Central memory CD4-positive, alpha-beta T cell (primary cell): ENCODE measurements around the gene AQP9.
"Not testable (repeated sequence)": the region's sequence is repeated elsewhere in the genome, so short reads cannot be mapped to it uniquely, and the experiment has no call there.

Experiments
- DNase-seq: peaks from one replicate; pipeline ENCODE4 v3.0.0; 2022

Gene AQP9

GRCh38 chr15:58182460-58183163 lies 44.4 kb downstream of the AQP9 start:
- DNase-seq: peak; percentile 1

GRCh38 chr15:58185439-58185838 lies 47.3 kb downstream of the AQP9 start:
- no peak for DNase-seq

DNA sequence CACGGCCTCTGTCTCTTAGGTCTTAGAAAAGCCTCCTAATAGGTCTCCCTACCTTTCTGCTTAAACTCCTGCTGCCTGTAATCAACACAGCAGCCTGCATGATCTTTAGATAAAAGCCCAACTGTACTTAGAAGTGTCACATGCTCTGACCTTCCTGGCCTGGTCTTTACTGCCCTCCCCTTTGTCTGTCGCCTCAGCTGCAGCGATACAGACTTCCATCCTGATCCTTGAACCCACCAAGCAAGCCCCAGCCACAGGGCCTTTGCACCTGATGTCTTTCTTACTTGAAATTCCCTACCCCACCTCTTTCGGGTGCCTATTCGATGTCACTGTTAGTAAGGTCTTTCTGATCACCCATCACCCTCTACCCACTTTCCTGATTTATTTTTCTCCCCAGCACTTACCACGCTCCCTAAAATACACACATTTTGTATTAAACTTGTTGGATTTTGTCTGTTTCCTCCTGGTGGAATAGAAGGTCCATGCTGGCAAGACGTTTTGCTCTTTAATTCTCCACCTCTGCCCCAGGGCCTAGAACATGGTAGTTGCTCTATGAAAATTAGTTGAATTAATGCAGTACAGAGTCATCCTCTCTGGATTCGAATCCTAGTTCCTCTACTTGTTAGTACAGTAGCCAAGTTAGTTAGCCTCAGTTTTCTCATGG lies 51.1 kb downstream of the AQP9 start:
- no peak for DNase-seq

DNA sequence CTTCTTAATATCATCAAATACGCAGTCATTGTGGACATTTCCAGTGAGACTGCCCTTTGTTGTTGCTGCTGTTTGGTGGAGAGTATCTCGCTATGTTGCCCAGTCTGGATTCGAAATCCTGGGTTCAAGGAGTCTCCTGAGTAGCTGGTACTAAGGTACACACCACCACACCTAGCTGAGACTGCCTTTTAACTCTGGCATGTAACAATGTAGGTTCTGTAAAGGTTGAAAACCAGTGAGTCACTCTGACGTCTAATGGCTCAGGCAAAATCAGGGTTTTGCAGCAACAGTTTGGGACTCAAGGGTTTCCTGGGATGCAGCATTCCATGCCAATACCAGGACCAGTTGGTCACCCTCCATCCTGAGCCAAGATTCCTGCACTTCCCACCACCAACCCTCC lies 52.2 kb downstream of the AQP9 start:
- no peak for DNase-seq

DNA sequence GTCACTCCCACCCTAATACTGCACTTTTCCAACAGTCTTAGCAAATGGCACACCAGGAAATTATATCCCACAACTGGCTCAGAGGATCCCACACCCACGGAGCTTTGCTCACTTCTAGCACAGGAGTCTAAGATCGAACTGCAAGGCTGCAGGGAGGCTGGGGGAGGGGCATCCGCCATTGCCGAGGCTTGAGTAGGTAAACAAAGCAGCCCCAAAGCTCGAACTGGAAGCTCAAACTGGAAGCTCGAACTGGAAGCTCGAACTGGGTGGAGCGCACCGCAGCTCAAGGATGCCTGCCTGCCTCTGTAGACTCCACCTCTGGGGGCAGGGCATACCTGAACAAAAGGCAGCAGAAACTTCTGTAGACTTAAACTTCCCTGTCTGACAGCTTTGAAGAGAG lies 55.5 kb downstream of the AQP9 start:
- not testable (repeated sequence) for DNase-seq

DNA sequence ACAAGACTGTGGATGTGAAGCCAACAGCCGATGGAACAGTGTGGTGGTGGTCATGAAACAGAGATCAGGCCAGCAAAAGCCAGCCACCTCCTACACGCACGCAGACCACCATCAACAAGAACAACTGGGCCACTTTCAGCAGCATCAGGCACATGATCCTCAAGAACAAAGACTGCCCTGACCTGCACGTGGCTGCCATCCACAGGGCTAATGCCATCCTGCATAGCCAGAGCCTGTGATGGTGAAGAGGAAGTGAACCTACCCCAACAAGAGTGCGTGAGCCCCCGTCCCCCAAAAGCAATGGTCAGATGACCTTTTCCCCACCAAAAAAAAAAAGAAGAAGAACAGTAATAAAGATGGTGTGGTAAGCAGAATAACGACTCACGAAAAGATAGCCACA lies 62.6 kb downstream of the AQP9 start:
- DNase-seq: no peak

GRCh38 chr15:58201516-58201915 lies 63.3 kb downstream of the AQP9 start:
- no peak for DNase-seq

DNA sequence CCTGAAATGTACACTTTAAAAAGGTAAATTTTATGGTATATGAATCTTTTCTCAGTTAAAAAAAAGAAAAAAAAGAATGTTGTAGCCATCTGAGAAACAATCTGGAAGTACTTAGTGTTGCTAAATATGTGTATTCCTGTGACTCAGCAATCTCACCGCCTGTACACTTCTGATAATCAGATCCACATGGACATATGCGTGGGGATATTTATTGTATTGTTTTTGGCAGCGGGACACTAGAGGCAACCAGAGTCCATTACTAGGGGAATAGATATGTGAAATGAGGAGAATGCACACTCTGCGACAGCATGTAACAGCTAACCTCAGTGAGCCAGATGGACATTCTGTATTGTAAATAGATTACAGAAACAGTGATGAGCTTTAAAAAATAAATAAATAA lies 65.4 kb downstream of the AQP9 start:
- no peak for DNase-seq

DNA sequence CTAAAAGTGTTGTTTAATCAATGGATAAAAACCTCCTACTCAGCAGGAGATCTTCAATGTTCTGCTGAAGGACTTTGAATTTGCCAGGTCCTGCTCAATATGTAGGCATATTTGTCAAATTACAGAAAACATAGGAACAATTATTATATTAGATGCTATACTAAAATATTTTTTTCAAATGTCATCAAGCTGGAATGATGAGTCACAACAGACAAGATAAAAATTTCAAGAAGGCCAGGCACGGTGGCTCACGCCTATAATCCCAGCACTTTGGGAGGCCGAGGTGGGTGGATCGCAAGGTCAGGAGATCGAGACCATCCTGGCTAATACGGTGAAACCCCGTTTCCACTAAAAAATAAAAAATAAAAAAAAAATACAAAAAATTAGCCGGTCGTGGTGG lies 68.0 kb downstream of the AQP9 start:
- no peak for DNase-seq

DNA sequence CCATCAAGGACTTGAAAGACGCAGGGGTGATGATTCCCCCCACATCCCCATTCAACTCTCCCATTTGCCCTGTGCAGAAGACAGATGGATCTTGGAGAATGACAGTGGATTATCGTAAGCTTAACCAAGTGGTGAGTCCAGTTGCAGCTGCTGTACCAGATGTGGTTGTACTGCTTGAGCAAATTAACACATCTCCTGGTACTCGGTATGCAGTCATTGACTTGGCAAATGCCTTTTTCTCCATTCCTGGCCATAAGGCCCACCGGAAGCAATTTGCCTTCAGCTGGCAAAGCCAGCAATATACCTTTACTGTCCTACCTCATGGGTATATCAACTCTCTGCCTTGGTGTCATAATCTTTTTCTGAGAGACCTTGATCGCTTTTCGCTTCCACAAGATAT lies 70.0 kb downstream of the AQP9 start:
- DNase-seq: not testable (repeated sequence)

- DNase-seq: peak; percentile 67
Measured at GRCh38 chr15:58209007-58209481, 70.9 kb downstream of the AQP9 start.

DNA sequence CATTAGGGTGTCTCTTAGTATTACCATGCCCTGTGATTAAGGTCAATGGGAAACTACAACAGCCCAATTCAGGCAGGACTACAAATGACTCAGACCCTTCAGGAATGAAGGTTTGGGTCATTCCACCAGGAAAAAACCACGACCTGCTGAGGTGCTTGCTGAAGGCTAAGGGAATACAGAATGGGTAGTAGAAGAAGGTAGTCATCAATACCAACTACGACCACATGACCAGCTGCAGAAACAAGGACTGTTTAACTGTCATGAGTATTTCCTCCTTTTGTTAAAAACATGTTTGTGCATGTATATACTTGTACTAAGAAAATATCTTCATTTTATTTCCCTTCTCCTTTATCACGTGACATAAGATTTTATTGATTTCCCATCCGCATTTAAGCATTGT lies 71.8 kb downstream of the AQP9 start:
- not testable (repeated sequence) for DNase-seq

GRCh38 chr15:58212909-58213526 lies 74.8 kb downstream of the AQP9 start:
- no peak for DNase-seq

- no peak for DNase-seq
Measured at GRCh38 chr15:58213587-58214338, 75.6 kb downstream of the AQP9 start.

GRCh38 chr15:58214591-58215340 lies 76.6 kb downstream of the AQP9 start:
- DNase-seq: no peak

DNA sequence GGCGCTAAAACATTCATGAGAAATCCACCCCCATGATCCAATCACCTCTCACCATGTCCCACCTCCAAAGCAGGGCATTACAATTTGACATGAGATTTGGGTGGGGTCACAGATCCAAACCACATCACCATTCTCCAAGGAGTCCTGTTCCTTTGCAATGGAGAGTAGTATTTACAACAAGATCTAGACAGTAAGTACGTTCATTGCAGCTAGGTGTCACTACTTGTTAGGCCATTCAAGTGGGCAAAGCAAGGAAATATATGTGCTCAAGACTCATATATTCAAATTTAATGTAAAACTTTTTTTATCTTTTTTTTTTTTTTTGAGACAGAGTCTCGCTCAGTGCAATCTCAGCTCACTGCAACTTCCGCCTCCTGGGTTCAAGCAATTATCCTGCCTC lies 79.3 kb downstream of the AQP9 start:
- DNase-seq: no peak

- DNase-seq: no peak
Measured at GRCh38 chr15:58221591-58222241, 83.5 kb downstream of the AQP9 start.

GRCh38 chr15:58222679-58223078 lies 84.5 kb downstream of the AQP9 start:
- DNase-seq: no peak

DNA sequence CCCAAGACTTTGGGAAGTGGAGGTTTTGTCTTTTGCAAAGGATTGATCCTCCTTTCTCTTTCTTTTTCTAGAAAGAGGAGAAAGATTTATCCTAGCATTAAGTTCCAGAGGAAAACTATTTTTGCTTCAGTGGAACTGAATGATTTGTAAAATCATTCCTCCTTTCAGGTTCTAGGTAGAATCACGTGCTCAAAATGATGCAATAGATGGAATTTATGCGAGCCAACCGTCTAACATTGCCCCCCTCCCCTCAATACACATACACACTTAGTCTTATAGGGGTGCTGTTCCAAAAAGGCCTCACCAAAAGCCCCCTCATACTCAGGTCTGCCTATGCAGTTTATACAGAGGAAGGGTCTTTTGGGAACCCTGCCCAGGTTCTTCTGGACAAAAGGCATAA lies 85.3 kb downstream of the AQP9 start:
- DNase-seq: no peak

GRCh38 chr15:58224068-58224467 lies 85.9 kb downstream of the AQP9 start:
- DNase-seq: no peak

DNA sequence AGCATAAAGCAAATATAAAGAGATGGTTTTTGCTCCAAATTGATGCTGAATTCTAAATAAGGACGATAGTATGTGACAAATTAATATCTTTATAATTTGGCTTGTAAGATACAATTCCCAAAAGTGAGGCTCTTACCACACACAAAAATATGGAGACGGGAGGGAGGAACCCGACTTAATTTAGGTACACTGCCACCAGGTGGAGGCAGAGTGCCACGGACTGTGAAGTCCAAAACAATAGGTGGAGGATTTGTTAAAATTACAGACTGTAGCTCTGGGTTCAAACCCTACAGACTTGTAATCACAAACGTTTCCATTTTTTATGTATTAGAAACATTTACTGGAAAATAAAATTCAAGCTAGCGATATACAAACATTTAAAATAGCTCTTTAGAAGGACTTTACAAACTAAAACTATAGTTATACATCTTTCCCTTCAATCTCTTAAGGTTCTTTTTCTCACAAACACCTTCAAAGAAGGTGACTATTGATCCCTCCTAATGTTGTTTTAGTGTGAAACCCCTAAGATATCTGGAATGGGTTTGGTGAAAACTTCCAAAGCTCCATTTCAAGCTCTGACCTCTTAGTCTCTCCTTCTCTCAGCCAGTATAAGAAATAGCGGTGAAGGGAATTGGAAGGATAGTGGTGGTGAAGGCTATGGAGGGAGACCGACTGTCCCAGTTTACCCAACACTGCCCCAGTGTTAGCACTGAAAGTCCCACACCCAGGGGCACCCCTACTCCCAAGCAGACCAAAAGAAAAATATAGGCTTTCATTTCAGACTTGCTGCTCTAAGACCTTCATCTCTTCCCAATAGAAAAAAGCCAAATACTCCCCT lies 89.7 kb downstream of the AQP9 start:
- DNase-seq: peak; percentile 50
